Keratinocyte (primary cell): ENCODE measurements around the gene CCDC102A. TPM values are rescaled to one million over a fixed set of nuclear protein-coding genes. Genes with fewer than 3 reads are reported as not detected.

Source experiments
- DNase-seq: peaks from one replicate; pipeline ENCODE4 v3.0.0-alpha.2; 2011; ENCODE audit warnings: low read depth, missing footprints, low spot score
- FAIRE-seq: peaks from 2 replicates; lab custom pipeline; 2011; peaks lifted over from hg19 to GRCh38; lab: Jason Lieb, UNC
- H2AFZ ChIP-seq: 2 replicates; pipeline ENCODE4 v1.6.0; 2012; ENCODE audit warnings: low read length, control low read depth, inconsistent platforms; ENCODE audit not compliant: control insufficient read depth
- H3K27ac ChIP-seq: 2 replicates; pipeline ENCODE4 v1.5.1; 2011; ENCODE audit warnings: low read length; ENCODE audit not compliant: control insufficient read depth, insufficient read depth
- H3K27me3 ChIP-seq: 3 replicates; pipeline ENCODE4 v1.6.0; 2011; ENCODE audit warnings: low read length; ENCODE audit not compliant: control insufficient read depth, insufficient read depth; ENCODE audit errors: extremely low read depth
- H3K36me3 ChIP-seq, 2 experiments: 2 replicates in 1 of 2; 3 replicates in 1 of 2; pipeline ENCODE4 v1.5.1; 2011; ENCODE audit warnings: low read length in 2 of 2, mild to moderate bottlenecking in 1 of 2; ENCODE audit not compliant: control insufficient read depth in 2 of 2, insufficient read depth in 2 of 2; ENCODE audit errors: extremely low read depth in 1 of 2
- H3K4me1 ChIP-seq: 3 replicates; pipeline ENCODE4 v1.5.1; 2011; ENCODE audit warnings: low read length; ENCODE audit not compliant: control insufficient read depth, insufficient read depth; ENCODE audit errors: extremely low read depth
- H3K4me2 ChIP-seq: 3 replicates; pipeline ENCODE4 v1.6.0; 2011; ENCODE audit warnings: low read depth, low read length; ENCODE audit not compliant: control insufficient read depth, insufficient read depth; ENCODE audit errors: extremely low read depth
- H3K4me3 ChIP-seq, 3 experiments: fragments of 200-600 bp in 1 of 3; sonication (generic) in 1 of 3; 2 replicates in 2 of 3; 3 replicates in 1 of 3; pipeline ENCODE4 v1.5.1; 2011 to 2016; ENCODE audit warnings: low read length in 3 of 3, mild to moderate bottlenecking in 3 of 3, control low read depth in 2 of 3, inconsistent platforms in 1 of 3, low read depth in 1 of 3, mixed read lengths in 1 of 3, mixed run types in 1 of 3, moderate library complexity in 1 of 3; ENCODE audit not compliant: control insufficient read depth in 2 of 3, insufficient read depth in 2 of 3; ENCODE audit errors: extremely low read depth in 1 of 3
- H3K79me2 ChIP-seq: 2 replicates; pipeline ENCODE4 v1.6.0; 2012; ENCODE audit warnings: low read length; ENCODE audit not compliant: control insufficient read depth, insufficient read depth
- H3K9ac ChIP-seq: 3 replicates; pipeline ENCODE4 v1.6.0; 2011; ENCODE audit warnings: low read length; ENCODE audit not compliant: control insufficient read depth, insufficient read depth; ENCODE audit errors: extremely low read depth
- H3K9me1 ChIP-seq: 3 replicates; pipeline ENCODE4 v1.6.0; 2011; ENCODE audit warnings: low read length; ENCODE audit not compliant: control insufficient read depth, insufficient read depth; ENCODE audit errors: extremely low read depth
- H3K9me3 ChIP-seq: 2 replicates; pipeline ENCODE4 v1.5.1; 2012; ENCODE audit warnings: low read depth, low read length; ENCODE audit not compliant: control insufficient read depth
- H4K20me1 ChIP-seq: 3 replicates; pipeline ENCODE4 v1.6.0; 2011; ENCODE audit warnings: low read length; ENCODE audit not compliant: control insufficient read depth, insufficient read depth; ENCODE audit errors: extremely low read depth
- EZH2 ChIP-seq: IDR thresholded peaks from one replicate; pipeline ENCODE4 v1.6.1; 2012; ENCODE audit warnings: inconsistent platforms, mild to moderate bottlenecking, low read length, moderate library complexity
- dilution Hi-C: fragments of 300-500 bp; cut with MboI; formaldehyde crosslinking; loops from one replicate; pipeline ENCODE4 v1.7.0; 2020; ENCODE audit warnings: low sequenced_read_pairs; ENCODE audit not compliant: extremely low pct_ligation_motif_present
- polyA plus RNA-seq, 5 experiments: library from polyadenylated mRNA; depleted of rRNA in 3 of 5; stranded (reverse) in 3 of 5; stranded (forward) in 1 of 5; unstranded in 1 of 5; fragments of >200 nt; gene quantifications; 1 replicate in 1 of 5; 2 replicates in 3 of 5; 3 replicates in 1 of 5; pipeline versions ENCODE4 v1.2.1 to v1.2.3, GENCODE V29; 2011 to 2012; ENCODE audit warnings: missing spikeins in 2 of 5, low read depth in 1 of 5, low replicate concordance in 1 of 5
- TF ChIP-seq, protein P1 (sequence below), 3 experiments: IDR thresholded peaks in 1 of 3; conservative IDR thresholded peaks in 1 of 3; optimal IDR thresholded peaks in 1 of 3; 2 replicates in 2 of 3; 3 replicates in 1 of 3; pipeline versions ENCODE3 to v1.5.1; 2011; ENCODE audit warnings: low read length in 3 of 3, mild to moderate bottlenecking in 3 of 3, moderate library complexity in 2 of 3, control low read depth in 1 of 3, inconsistent platforms in 1 of 3; ENCODE audit not compliant: insufficient read depth in 2 of 3; ENCODE audit errors: extremely low read depth in 1 of 3

CCDC102A gene
- polyA plus RNA-seq, 1 donor (not counting 4 experiments of a cell fraction or from before 2014, with no cell fraction given) = 2.2 TPM

DNA sequence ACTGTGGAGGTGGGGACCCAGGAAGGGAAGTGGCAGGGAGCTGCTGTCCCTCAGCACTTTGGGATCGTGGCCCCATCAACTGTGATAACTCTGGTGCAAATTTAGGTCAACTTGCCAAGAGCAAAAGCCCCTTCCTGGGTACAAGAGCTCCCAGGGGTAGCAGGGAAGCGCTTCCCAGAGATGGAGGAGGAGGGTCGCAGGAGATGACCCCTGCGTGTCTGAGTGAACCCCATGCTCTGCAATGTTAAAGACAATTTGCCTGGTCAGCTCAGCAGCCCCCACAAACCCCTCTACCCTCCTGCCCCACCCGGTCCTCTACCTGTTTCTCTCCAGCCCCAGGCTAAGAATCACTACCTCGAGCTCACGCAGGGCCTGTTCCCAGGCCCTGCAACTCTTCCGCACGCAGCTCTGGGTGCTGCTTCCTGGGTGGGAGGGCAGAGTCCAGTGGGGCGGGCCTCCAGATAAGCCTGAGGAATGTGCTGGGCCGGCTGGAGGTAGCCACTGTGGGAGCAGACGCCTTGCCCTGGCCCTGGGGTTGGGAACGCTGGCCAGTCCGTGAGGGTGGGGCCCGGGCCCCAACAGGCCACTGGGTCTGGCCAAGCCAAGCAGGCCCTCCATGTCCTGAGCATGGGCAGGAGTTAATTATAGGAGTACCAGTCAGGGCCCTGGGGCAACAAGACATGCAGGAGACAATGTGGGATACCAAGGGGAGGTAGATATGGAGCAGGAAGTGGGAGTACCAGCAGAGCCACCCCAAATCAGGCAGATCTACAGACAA, 56.2 kb downstream of the CCDC102A start:
- no peak for TF ChIP-seq EZH2
- TF ChIP-seq, protein P1, sequence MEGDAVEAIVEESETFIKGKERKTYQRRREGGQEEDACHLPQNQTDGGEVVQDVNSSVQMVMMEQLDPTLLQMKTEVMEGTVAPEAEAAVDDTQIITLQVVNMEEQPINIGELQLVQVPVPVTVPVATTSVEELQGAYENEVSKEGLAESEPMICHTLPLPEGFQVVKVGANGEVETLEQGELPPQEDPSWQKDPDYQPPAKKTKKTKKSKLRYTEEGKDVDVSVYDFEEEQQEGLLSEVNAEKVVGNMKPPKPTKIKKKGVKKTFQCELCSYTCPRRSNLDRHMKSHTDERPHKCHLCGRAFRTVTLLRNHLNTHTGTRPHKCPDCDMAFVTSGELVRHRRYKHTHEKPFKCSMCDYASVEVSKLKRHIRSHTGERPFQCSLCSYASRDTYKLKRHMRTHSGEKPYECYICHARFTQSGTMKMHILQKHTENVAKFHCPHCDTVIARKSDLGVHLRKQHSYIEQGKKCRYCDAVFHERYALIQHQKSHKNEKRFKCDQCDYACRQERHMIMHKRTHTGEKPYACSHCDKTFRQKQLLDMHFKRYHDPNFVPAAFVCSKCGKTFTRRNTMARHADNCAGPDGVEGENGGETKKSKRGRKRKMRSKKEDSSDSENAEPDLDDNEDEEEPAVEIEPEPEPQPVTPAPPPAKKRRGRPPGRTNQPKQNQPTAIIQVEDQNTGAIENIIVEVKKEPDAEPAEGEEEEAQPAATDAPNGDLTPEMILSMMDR (optimal IDR thresholded peaks at IDR 0.05 in 1 of 3, IDR thresholded peaks at IDR 0.05 in 1 of 3, conservative IDR thresholded peaks at IDR 0.05 in 1 of 3; ENCODE audit: extremely low read depth in 1 of 3, insufficient read depth in 2 of 3, low read length in 3 of 3) = no peak
- H3K36me3 ChIP-seq = peaks cover 3 to 17% of the 10 kb centered on the region in 2 experiments
- no peak overlapping the region for H3K4me2 ChIP-seq
- H3K27me3 ChIP-seq = no peaks in the 10 kb centered on the region
- H3K9ac ChIP-seq = no peak overlapping the region
- DNase-seq = no peak
- no peaks in the 10 kb centered on the region for H3K9me3 ChIP-seq
- no peak overlapping the region for H3K27ac ChIP-seq
- no peaks in the 10 kb centered on the region for H3K79me2 ChIP-seq
- FAIRE-seq = no peak
- H2AFZ ChIP-seq = no peak overlapping the region
- no peaks in the 10 kb centered on the region for H4K20me1 ChIP-seq
- dilution Hi-C loops = no loop called here
- H3K9me1 ChIP-seq = no peaks in the 10 kb centered on the region
- peaks cover 11% of the 10 kb centered on the region for H3K4me1 ChIP-seq
- H3K4me3 ChIP-seq = no peak overlapping the region

DNA sequence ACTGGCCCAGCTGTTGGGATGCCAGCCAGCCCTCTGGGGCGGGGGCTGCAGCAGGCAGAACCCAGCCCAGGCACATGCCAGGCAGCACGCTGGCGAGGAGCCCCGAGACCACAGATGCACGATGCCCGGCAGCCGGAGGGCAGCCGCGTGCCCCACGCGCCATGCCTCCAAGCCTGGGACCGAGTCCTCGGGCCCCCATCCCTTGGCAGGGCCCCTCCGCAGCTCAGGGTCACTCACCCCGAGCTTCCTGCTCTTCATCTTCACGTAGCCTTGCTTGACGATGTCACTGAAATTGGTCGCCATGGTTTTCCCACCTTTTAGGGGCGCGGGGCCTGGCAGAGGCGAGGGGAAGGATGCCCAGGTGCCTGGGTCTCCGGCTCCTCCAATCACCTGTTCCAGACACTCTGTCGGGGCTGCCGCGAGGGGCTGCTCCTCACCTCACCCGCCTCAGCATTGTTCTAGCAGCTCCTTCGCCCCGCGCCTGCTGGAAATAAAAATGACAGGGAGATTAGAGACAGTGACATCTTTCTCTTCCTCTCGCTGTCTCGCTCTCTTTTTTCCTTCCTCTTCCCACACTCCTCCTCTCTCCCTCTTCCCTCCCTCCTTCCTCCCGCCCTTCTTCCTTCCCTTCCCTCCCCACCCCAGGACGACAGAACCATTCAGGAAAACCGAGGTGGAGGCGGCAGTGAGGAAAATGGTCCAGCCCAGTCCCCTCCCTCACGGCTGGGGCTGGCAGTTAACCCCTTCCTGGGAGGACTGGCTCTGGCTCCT, 57.0 kb downstream of the CCDC102A start:
- TF ChIP-seq EZH2 = no peak
- TF ChIP-seq, protein P1 (optimal IDR thresholded peaks at IDR 0.05 in 1 of 3, IDR thresholded peaks at IDR 0.05 in 1 of 3, conservative IDR thresholded peaks at IDR 0.05 in 1 of 3; ENCODE audit: extremely low read depth in 1 of 3, insufficient read depth in 2 of 3, low read length in 3 of 3) = no peak
- no peak overlapping the region for H3K4me3 ChIP-seq
- H3K9me1 ChIP-seq = no peaks in the 10 kb centered on the region
- H3K9me3 ChIP-seq = no peaks in the 10 kb centered on the region
- FAIRE-seq = no peak
- no peaks in the 10 kb centered on the region for H3K27me3 ChIP-seq
- H3K79me2 ChIP-seq = no peaks in the 10 kb centered on the region
- H3K4me2 ChIP-seq = no peak overlapping the region
- no peak overlapping the region for H2AFZ ChIP-seq
- no peak overlapping the region for H3K9ac ChIP-seq
- dilution Hi-C loops = no loop called here
- peaks cover 5% of the 10 kb centered on the region for H3K4me1 ChIP-seq
- peaks cover 3 to 20% of the 10 kb centered on the region in 2 experiments for H3K36me3 ChIP-seq
- no peak for DNase-seq
- H4K20me1 ChIP-seq = no peaks in the 10 kb centered on the region
- no peak overlapping the region for H3K27ac ChIP-seq
